DOHH2 (cell line): ENCODE data around the gene PALLD.

Experiments
- CTCF ChIP-seq: fragments of 200-600 bp; sonication (generic); IDR thresholded peaks from one replicate; pipeline ENCODE4 v1.5.1; 2014; ENCODE audit warnings: antibody characterized with exemption, mild to moderate bottlenecking, low read depth, low read length; ENCODE audit not compliant: poor library complexity, severe bottlenecking
- EZH2phosphoT487 ChIP-seq: fragments of 200-600 bp; sonication (generic); IDR thresholded peaks from 2 replicates; pipeline ENCODE4 v1.6.1; 2017; ENCODE audit warnings: borderline replicate concordance, mild to moderate bottlenecking, antibody characterized with exemption, low read length, moderate library complexity, mixed read lengths

GRCh38 chr4:168765322-168765721 lies 268.5 kb downstream of the PALLD start:
- TF ChIP-seq CTCF, result no peak
- TF ChIP-seq EZH2phosphoT487, result no peak
